CD14-positive monocyte (primary cell): ENCODE data around the gene CASP4. TPM values are rescaled to one million over a fixed set of nuclear protein-coding genes. Genes with fewer than 3 reads are reported as not detected.

Experiments
- DNase-seq, 3 donors: peaks; one replicate each; pipeline ENCODE4 v3.0.0-alpha.2; 2011 to 2022
- H2AFZ ChIP-seq: 2 replicates; pipeline ENCODE4 v1.6.0; 2012; ENCODE audit warnings: mild to moderate bottlenecking, low read depth, low read length, inconsistent platforms; ENCODE audit not compliant: insufficient read depth, poor library complexity, severe bottlenecking
- H3K27ac ChIP-seq, 2 donors: 1 replicate in 1 of 2; 2 replicates in 1 of 2; pipeline ENCODE4 v1.5.1; 2012 to 2013; ENCODE audit warnings: low read length in 2 of 2, control low read depth in 1 of 2, inconsistent platforms in 1 of 2, low read depth in 1 of 2, mild to moderate bottlenecking in 1 of 2
- H3K27me3 ChIP-seq, 2 donors: one replicate each; pipeline versions ENCODE4 v1.6.0 to v1.6.1; 2011 to 2013; ENCODE audit warnings: low read length in 2 of 2; ENCODE audit not compliant: control insufficient read depth in 2 of 2, insufficient read depth in 2 of 2
- H3K36me3 ChIP-seq, 2 donors: replicated peaks in 1 of 2; 1 replicate in 1 of 2; 2 replicates in 1 of 2; pipeline versions ENCODE4 v1.5.1 to v1.6.1; 2012 to 2013; ENCODE audit warnings: low read length in 2 of 2, control low read depth in 1 of 2, inconsistent platforms in 1 of 2, mild to moderate bottlenecking in 1 of 2; ENCODE audit not compliant: insufficient read depth in 2 of 2, control insufficient read depth in 1 of 2
- H3K4me1 ChIP-seq, 2 donors: 1 replicate in 1 of 2; 2 replicates in 1 of 2; pipeline versions ENCODE4 v1.5.1 to v1.6.1; 2012 to 2013; ENCODE audit warnings: low read length in 2 of 2, control low read depth in 1 of 2, inconsistent platforms in 1 of 2, mild to moderate bottlenecking in 1 of 2, moderate library complexity in 1 of 2; ENCODE audit not compliant: insufficient read depth in 2 of 2, control insufficient read depth in 1 of 2
- H3K4me2 ChIP-seq: replicated peaks from 2 replicates; pipeline ENCODE3; 2012; ENCODE audit warnings: low read length, moderate library complexity, mild to moderate bottlenecking; ENCODE audit not compliant: poor library complexity, severe bottlenecking; ENCODE audit errors: extremely low read depth
- H3K4me3 ChIP-seq, 3 experiments: fragments of 200-600 bp in 1 of 3; sonication (generic) in 1 of 3; replicated peaks in 1 of 3; 1 replicate in 2 of 3; 2 replicates in 1 of 3; pipeline ENCODE4 v1.5.1; 2011 to 2013; ENCODE audit warnings: low read length in 3 of 3, mild to moderate bottlenecking in 3 of 3, control low read depth in 2 of 3, low read depth in 2 of 3, inconsistent platforms in 1 of 3, moderate library complexity in 1 of 3
- H3K79me2 ChIP-seq: 2 replicates; pipeline ENCODE4 v1.6.0; 2012; ENCODE audit warnings: mild to moderate bottlenecking, control low read depth, inconsistent platforms, low read length, moderate library complexity; ENCODE audit not compliant: insufficient read depth
- H3K9ac ChIP-seq: 2 replicates; pipeline ENCODE4 v1.6.0; 2017; ENCODE audit warnings: low read length, mild to moderate bottlenecking; ENCODE audit not compliant: insufficient read depth, poor library complexity, severe bottlenecking
- H3K9me3 ChIP-seq, 2 donors: replicated peaks in 1 of 2; 1 replicate in 1 of 2; 2 replicates in 1 of 2; pipeline versions ENCODE4 v1.5.1 to v1.6.1; 2012 to 2013; ENCODE audit warnings: low read length in 2 of 2, control low read depth in 1 of 2; ENCODE audit not compliant: control insufficient read depth in 1 of 2, insufficient read depth in 1 of 2
- H4K20me1 ChIP-seq: 2 replicates; pipeline ENCODE4 v1.6.0; 2012; ENCODE audit warnings: mild to moderate bottlenecking, low read length, control low read depth, moderate library complexity; ENCODE audit not compliant: insufficient read depth
- H3K27ac Mint-ChIP-seq, 7 donors: one replicate each; pipeline ENCODE4 v1.8.0; 2020; ENCODE audit warnings: mild to moderate bottlenecking in 7 of 7, mixed read lengths in 7 of 7, moderate library complexity in 6 of 7, inconsistent platforms in 2 of 7
- H3K27me3 Mint-ChIP-seq, 3 donors: one replicate each; pipeline ENCODE4 v1.8.0; 2021 to 2022; ENCODE audit warnings: low read depth in 3 of 3, mild to moderate bottlenecking in 3 of 3, mixed read lengths in 3 of 3, moderate library complexity in 3 of 3, inconsistent platforms in 1 of 3
- H3K36me3 Mint-ChIP-seq, 2 donors: one replicate each; pipeline ENCODE4 v1.8.0; 2020; ENCODE audit warnings: mixed read lengths in 2 of 2, inconsistent platforms in 1 of 2, mild to moderate bottlenecking in 1 of 2
- H3K4me1 Mint-ChIP-seq: one replicate; pipeline ENCODE4 v1.8.0; 2020; ENCODE audit warnings: mild to moderate bottlenecking, mixed read lengths
- H3K4me3 Mint-ChIP-seq, 2 donors: one replicate each; pipeline ENCODE4 v1.8.0; 2020; ENCODE audit warnings: mild to moderate bottlenecking in 2 of 2, mixed read lengths in 2 of 2, moderate library complexity in 1 of 2
- H3K9me3 Mint-ChIP-seq, 7 donors: one replicate each; pipeline ENCODE4 v1.8.0; 2020 to 2022; ENCODE audit warnings: mixed read lengths in 7 of 7, mild to moderate bottlenecking in 6 of 7, moderate library complexity in 6 of 7, inconsistent platforms in 2 of 7
- CTCF ChIP-seq: fragments of 200-600 bp; IDR thresholded peaks from one replicate; pipeline ENCODE4 v1.8.0; 2022; ENCODE audit warnings: antibody characterized with exemption, mild to moderate bottlenecking
- WGBS: methylation state at CpG from one replicate; pipeline ENCODE4 v1.1.5; 2013; ENCODE audit warnings: missing lambda C conversion rate; ENCODE audit not compliant: insufficient coverage; 5-methylcytosine and 5-hydroxymethylcytosine counted together
- intact Hi-C, 2 donors: fragments of 100-400 bp; cut with micrococcal nuclease; formaldehyde crosslinking; loops; one replicate each; pipeline versions ENCODE4 v1.15.0 to v1.15.1; 2023
- polyA plus RNA-seq, 3 donors: library from polyadenylated mRNA; depleted of rRNA in 1 of 3; unstranded in 2 of 3; stranded (reverse) in 1 of 3; fragments of 300-500 nt in 2 of 3; fragments of >200 nt in 1 of 3; fragmentation: Illumina TruSeq in 2 of 3; gene quantifications; 1 replicate in 2 of 3; 2 replicates in 1 of 3; pipeline ENCODE4 v1.2.3, GENCODE V29; 2012 to 2021

Gene CASP4
- polyA plus RNA-seq, 3 donors: 148 to 213 (median 163) TPM

- Mint-ChIP-seq H3K27me3 (no peaks in the 10 kb centered on the region), H3K4me3 (no peak overlapping the region), H3K27ac (no peak overlapping the region), H3K9me3 (peaks cover 13 to 29% (median 18%) of the 10 kb centered on the region in 7 donors), H3K4me1 (no peaks in the 10 kb centered on the region), H3K36me3 (no peaks in the 10 kb centered on the region)
- DNase-seq: no peak
- no peak overlapping the region for H3K27ac ChIP-seq
- intact Hi-C loops: no loop called here
- no peaks in the 10 kb centered on the region for H3K36me3 ChIP-seq
- TF ChIP-seq CTCF: no peak
- H3K79me2 ChIP-seq: no peaks in the 10 kb centered on the region
- no peak overlapping the region for H2AFZ ChIP-seq
- H3K4me1 ChIP-seq: no peaks in the 10 kb centered on the region
- no peak overlapping the region for H3K9ac ChIP-seq
- H3K27me3 ChIP-seq: no peaks in the 10 kb centered on the region
- H3K4me2 ChIP-seq: no peak overlapping the region
- H3K9me3 ChIP-seq: peaks cover 0 to 16% of the 10 kb centered on the region in 2 donors
- H4K20me1 ChIP-seq: no peaks in the 10 kb centered on the region
- H3K4me3 ChIP-seq: no peak overlapping the region
Observed at GRCh38 chr11:104928811-104929210, 39.6 kb downstream of the CASP4 start.

DNA sequence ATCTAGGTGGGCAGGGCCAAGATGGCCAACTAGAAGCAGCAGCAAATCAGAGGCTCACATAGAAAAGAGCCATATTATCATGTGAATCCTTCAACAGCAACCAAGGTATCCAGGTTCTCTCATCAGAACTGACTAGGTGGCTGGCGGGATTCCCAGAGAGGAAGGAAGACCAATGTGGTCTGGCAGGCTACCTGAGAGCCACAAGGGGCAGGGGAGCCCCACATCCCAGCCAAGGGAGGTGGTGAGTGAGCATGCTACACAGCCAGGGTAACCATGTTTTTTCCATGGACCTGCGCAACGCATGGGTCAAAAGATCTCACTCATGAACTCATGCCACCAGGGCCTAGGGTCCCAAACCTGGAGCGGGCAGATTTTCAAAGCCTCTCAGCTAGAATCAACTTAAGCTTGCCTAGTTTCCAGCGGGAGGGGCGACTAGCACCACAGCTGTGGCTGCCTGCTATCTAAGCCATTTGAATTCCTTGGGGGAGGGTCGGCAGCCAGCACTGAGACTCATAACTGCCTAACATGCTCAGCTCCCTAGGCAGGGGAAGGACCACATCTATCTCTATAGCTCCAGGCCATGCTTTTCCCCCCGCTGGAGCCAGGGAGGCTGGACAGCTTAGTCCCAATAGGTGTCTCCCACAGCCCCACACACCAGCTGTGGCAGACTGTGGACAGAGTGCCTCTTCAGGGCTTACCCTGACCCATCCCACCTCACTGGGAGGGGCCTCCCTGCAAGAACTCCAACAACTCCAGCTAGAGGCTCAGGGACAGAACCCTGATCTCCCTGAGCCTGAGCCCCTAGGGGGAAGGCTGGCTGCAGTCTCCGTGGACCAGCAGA lies 41.4 kb downstream of the CASP4 start:
- H4K20me1 ChIP-seq: no peaks in the 10 kb centered on the region
- WGBS: 85% methylated on average over 8 of the region's 9 CpGs
- no peaks in the 10 kb centered on the region for H3K27me3 ChIP-seq
- H3K9me3 Mint-ChIP-seq: peaks cover 13 to 28% (median 16%) of the 10 kb centered on the region in 7 donors
- no peak overlapping the region for H2AFZ ChIP-seq
- no peak overlapping the region for H3K4me3 ChIP-seq
- H3K9me3 ChIP-seq: peaks cover 0 to 16% of the 10 kb centered on the region in 2 donors
- no peak overlapping the region for H3K27ac ChIP-seq
- no peaks in the 10 kb centered on the region for H3K4me1 ChIP-seq
- H3K4me2 ChIP-seq: no peak overlapping the region
- DNase-seq: no peak
- no peak overlapping the region for H3K9ac ChIP-seq
- H3K36me3 Mint-ChIP-seq: no peaks in the 10 kb centered on the region
- no peaks in the 10 kb centered on the region for H3K4me1 Mint-ChIP-seq
- TF ChIP-seq CTCF: no peak
- intact Hi-C loops: no loop called here
- no peaks in the 10 kb centered on the region for H3K79me2 ChIP-seq
- no peak overlapping the region for H3K27ac Mint-ChIP-seq
- no peaks in the 10 kb centered on the region for H3K36me3 ChIP-seq
- no peak overlapping the region for H3K4me3 Mint-ChIP-seq
- no peaks in the 10 kb centered on the region for H3K27me3 Mint-ChIP-seq
